Epidermal melanocyte (primary cell): ENCODE data around the gene USP28.
"Not testable (repeated sequence)": the region's sequence is repeated elsewhere in the genome, so short reads cannot be mapped to it uniquely, and the experiment has no call there.

Experiments
- DNase-seq: peaks from one replicate; pipeline ENCODE4 v3.0.0; 2011; ENCODE audit warnings: low spot score; ENCODE audit not compliant: insufficient read length

USP28 gene

DNA sequence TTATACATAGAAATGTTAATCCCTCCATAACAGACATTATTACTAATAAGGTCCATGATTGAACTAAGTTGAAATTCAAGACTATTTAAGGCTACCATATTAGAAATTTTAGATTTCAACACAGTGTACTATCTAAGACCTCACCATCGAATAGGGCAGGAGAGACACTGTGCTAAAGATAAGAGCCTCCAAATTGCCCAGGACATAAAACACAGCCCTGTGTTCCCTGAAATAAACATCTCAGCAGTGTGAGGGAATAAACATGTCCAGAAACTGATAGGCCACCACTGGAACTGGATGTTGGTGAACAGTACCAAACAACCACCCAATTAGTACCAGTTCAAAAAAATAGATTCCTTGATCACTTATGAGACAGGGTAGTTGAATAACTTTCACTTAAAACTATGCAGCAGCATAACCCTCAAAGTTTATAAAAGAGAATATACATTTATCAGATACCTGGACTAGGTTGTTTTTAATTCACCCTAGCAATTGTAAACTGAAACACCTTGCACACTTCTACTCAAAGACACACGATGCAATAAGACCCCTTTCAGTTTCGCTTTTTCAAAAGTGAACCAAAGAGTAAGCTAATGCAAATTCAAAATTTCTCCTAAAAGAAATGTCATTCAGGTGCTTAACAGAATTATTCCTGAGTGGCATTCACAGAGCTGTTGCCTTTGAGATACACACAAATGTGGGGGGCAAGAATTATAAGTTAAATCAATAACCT is 34.3 kb downstream of the USP28 start:
- no peak for DNase-seq

DNA sequence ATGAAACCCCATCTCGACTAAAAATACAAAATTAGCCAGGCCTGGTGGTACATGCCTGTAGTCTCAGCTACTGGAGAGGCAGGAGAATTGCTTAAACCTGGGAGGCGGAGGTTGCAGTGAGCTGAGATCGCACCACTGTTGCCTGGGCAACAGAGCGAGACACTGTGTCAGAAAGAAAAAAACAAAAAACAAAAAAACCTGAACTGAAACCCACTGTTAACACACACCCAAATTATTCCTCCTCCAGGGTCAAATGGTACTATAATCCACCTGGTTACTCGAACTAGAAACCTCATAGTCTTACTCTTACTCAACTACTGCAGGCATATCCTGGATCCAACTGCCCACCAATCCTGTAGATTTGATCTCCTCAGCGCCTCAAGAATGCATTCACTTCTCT is 35.5 kb downstream of the USP28 start:
- no peak for DNase-seq

DNA sequence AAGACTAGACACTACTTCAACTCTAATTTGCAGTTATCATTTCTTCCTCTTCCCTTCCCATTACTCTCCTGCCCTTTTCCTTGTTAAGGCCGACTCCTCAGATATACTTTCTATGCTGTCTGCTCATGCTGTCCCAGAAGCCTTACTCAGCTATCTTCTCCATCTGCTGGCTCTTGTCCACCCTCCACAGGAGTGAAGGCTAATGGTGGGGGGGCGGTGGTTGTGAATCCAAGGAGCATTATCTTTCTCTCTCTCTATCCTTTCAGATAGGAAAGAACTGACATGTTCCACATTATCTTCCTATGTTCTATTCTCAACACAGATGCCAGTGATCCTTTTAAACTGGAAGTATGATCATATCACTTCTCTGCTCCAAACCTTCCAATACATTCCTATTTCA is 37.4 kb downstream of the USP28 start:
- DNase-seq: no peak

DNA sequence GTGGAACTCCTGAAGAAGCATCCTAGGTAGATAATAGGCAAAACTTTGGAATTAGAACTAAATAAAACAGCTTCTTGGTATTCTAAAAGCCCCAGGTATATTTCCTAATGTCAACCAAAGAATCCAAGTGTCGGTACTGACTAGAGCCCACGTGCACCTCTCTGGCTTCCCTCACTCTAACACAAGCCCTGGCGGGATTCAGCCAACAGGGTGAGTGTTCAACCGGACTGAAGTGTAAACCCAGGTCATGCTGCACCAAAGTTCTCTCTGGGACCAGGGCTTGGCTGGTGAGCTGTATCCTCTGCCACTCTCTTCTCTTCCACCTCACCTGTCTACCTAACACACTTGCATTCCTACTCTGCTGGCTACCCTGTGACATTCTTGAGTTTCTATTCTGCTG is 40.1 kb downstream of the USP28 start:
- DNase-seq: no peak

DNA sequence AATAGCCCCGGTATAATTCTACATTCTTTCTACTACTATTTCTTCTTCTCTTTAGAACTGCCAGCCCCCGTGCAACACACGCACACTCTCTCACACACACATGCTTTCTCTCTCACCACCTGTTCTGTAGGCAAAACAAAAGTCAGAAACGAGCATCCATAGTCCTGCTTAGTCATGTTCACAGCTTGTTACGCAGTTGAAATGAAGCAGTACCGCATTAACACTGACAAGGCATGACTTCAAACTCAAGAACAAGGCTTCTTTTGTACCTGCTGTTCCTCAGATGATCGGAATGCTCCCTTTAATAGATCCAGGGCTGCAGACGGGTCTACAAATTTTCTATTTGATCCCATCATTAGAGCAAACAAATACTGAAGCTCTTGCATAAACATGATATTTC is 42.2 kb downstream of the USP28 start:
- DNase-seq: no peak

DNA sequence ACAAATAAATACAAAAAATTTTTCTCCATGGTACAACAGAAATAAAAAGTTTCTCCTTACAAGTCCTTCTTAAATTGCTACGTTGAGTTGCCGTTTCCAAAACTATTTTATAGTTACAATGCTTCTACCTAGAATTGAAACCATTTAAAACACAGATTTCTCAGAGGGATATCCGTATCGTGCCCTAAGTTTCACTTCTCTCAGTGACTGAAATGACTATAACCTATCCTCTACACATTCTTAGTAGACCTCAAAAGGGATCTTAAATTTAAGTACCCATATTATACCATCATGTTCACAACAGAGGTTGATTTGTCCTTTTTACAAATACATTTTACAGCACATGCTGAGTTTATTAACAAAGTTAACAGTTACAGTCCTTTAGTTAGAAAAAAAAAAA is 44.1 kb downstream of the USP28 start:
- DNase-seq: no peak

DNA sequence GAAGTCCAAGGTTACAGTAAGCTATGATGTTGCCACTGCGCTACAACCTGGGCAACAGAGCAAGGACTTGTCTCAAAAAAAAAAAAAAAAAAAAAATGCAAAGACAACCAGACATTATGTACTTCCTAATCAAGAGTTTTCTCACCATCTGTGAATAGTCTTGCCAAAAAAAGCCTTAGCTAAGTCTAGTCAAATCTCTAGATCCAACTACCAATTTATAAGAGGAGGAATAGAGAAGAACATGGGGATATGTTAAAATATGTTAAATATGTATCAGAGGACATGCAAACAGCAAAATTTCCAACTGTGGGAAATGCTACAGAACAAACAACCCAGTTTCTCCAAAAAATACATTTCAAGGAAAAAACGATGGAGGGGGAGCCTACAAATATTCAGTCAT is 45.6 kb downstream of the USP28 start:
- DNase-seq: no peak

DNA sequence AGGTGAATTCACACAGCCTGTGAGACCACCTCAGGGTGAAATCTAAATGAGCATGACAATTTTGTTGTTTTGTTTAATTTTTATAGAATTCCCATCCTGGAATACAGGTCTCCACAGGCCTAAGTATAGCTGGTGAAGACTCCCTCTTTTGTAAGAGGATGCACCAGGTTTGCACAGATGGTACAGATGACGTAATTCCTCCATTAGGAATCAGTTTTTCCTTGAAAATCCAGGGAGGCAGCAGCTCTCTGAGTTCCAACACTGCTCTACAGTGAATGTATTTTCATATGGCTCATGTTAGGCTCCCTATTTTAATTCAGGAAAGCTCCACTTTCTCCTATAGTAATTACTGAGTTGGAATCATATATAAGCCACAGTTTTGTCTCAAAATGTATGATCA is 47.2 kb downstream of the USP28 start:
- no peak for DNase-seq

DNA sequence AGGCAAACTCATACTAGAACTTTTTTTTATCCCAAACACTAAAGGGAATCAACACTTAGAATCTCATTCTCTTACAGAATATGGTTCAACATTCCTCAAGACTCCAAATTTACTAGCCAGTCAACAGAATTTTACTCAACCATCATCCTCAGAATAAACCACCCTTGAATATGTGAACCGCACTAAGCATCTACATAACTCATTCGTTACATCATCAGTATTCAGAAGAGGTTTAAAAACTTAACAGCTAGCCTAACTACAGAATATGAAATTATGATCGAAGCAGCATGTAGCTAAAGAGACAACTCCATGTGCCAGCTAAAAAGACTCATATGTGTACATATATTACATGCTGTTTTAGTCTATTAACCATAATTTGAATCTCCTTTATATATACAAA is 47.9 kb downstream of the USP28 start:
- no peak for DNase-seq

DNA sequence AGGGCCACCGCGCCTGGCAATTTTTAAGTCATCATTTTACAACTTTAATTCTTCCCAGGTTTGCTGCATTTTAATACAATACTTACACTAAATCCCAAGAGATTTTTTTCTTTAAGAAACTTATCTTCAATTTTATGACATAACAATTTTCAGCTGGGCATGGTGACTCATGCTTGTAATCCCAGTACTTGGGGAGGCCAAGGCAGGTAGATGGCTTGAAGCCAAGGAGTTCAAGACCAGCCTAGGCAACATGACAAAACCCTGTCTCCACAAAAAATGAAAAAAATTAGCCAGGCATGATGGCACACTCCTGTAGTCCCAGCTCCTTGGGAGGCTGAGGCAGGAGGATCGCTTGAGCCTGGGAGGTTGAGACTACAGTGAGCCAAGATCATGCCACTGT is 56.9 kb downstream of the USP28 start:
- DNase-seq: no peak

DNA sequence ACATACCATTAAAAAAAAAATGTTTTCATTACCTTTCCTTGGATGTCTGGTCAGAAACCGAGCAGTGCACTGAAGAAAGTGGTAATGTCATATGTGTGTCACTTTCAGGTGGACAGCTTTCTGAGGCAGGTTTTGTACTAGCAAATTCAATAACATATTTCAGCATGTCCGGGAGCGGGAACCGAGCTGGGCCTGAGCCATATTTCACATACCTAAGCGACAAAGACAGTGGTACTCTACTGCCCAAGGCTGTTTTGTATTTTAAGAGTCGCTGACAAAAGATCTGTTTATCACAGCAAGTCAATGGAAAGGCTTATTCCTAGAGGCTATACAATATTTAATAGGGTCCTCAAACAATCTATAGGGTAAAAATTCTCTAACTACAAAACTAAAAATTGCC is 57.7 kb downstream of the USP28 start:
- DNase-seq: no peak

DNA sequence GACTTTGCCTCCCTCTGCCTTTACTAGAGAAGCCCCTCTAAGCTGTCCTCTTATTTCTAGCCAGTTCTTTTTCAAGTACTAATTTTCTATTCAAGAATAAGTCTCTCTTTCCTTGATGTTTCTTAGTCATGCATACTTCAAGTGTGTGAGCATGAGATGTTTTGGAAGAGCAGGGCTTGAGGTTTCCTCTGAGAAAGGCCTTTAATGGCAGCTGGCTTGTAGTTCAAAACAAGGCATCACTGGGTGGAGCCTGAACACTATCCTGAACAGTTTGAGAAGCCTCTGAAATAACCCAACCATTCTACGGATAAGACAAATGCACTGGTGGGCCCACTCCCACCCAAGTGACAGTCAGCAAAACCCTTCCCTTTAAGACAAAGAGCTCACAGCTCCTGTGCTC is 58.2 kb downstream of the USP28 start:
- DNase-seq: no peak

DNA sequence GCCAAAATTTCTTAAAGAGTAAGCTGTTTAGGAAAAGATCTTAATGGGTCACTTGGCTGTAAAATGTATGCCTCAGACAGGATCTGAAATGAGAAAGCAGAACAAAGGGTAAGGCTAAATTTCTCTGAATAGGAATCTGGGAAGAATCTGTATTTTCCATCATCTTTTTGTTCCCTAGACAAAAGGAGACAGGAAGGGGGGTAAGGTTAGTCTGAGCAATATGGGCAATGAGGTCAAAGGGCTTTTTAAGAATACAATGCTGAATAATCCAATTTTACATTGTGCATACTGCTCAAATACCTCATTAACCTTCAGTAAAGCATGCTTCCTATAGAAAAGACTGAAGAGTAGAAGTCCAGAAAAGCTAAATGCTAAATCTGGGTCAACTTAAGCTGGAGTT is 61.2 kb downstream of the USP28 start:
- no peak for DNase-seq

DNA sequence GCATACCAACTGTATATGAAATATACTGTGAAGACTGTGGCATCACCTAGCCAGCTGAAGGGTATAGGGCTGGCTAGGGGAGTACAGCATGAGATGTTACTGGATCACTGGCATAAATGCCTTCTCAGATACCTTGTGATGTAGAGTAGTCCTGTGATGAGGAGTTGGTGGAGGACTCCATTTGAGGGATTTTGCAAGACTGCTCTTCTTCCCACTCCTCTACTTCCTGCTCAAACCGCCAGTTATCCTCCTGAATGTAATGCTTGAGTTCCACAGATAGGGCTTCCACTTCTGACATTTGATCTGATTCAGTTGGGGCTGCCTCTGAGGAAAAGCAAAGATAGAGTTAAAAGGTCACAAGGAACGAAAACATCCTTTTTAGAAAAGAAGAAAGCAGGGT is 66.4 kb downstream of the USP28 start:
- no peak for DNase-seq

DNA sequence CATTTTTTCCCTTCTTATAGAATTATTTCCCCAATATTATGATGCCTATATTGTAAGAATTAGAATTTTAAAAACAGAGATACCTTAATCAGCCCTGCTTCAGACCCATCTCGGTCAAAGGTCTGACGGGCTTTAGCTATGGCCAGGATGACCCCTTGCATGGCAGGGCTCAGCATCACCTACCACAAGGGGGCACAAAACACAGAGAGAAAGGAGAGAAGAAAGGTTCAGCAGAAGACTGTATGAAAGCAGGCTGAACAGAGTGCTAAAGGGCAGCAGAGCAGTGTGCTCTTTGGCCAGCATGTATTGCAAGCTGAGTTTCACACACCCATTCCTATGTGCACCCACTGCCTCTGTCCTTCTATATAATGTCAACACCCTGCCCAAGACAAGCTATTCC is 69.0 kb downstream of the USP28 start:
- no peak for DNase-seq

DNA sequence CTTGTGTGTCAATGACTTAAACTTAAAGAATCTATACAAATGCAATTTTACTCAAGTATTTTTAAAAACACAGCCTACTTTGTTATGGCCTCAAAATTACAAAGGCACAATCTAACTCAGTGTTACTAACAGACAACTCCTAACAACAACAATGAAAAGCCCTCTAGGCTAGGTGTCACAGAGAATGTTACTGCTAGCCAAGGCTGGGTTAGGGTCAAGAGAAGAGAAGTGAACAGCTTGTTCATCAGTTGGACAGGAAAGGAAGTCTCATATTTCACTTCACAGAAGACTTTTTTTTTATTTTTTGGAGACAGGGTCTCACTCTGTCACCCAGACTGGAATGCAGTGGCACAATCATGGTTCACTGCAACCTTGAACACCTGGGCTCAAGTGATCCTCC is 69.7 kb downstream of the USP28 start:
- DNase-seq: no peak

DNA sequence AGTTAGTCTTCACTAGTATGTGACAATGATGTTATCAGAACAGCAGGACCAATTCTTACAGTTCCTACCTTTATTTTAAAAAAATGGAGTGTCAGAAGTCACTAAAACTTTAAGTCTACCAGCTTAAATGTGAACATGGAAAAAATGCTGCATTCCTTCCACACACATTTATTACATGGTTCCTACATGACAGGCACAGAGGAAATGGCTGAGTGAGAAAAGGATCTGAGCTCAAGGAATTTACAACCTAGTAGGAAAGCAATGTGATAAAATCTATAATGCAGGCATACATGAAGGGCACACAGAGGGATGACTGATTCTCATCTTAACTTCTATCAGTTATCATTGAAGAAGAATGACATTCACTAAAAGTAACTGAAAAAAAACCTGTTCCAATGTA is 72.8 kb downstream of the USP28 start:
- DNase-seq: no peak

DNA sequence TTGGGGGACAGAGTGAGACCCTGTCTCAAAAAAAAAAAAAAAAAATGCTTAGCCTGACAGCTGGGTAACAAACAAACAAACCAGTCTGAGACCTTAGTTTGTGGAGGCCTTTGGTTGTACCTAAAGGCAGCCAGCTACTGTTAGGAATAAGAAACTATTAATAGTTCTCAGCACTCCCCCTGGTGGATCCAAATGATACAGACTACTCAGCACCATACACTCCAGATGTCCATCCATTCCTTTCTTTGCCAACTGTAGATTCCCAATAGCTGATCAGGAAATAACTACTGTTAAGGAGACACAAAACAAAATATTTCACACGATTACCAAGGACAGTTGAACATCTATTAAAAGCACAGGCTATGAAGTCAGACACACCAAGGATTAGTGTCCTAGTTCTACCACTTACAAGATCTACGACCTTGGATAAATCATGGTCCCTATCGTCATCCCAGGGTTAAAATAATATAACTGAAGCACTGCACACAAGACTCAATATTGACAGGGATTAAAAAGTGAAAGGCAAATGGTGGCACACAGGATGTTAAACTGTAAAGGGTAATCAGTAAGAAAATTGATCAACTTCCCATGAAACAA is 78.6 kb downstream of the USP28 start:
- peak; percentile 55 for DNase-seq

DNA sequence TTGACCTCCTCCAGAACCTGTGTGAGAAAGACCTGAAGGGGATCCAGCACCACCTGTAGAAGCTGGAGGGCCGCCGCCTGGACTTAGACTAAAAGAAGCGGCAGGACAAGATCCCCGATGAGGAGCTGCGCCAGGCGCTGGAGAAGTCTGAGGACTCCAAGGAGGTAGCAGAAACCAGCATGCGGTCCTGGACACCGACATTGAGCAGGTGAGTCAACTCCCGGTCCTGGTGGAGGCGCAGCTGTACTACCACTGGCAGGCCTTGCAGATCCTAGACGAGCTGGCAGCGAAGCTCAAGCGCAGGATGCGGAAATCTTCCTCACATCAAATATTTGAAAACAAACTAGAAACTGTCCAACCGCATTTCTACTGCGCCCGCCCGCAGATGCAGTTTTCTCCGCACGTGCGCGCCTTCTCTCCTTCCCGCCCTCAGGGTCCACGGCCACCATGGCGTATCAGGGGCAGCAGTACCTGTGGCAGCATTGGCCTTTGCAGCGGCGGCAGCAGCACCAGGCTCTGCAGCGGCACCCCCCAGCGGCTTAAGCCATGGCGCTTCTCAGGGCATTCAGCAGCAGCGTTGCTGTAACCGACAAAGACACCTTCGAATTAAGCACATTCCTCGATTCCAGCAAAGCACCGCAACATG is 85.6 kb downstream of the USP28 start:
- no peak for DNase-seq

DNA sequence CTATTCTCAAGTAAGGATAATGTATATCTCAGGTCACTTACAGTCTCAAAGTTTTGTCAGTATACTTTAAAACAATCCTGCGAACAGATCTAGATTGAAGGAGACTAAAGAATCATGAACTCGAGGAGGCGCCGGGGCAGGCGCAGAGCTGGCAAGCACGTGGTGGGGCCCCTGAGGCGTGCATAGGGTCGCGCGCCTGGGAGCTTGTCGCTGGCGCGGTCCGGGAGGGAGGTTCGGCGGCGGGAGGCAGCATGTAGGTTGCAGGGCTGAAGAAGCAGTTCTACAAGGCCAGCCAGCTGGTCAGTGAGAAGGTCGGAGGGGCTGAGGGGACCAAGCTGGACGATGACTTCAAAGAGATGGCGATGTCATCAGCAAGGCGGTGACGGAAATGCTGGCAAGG is 86.4 kb downstream of the USP28 start:
- not testable (repeated sequence) for DNase-seq

DNA sequence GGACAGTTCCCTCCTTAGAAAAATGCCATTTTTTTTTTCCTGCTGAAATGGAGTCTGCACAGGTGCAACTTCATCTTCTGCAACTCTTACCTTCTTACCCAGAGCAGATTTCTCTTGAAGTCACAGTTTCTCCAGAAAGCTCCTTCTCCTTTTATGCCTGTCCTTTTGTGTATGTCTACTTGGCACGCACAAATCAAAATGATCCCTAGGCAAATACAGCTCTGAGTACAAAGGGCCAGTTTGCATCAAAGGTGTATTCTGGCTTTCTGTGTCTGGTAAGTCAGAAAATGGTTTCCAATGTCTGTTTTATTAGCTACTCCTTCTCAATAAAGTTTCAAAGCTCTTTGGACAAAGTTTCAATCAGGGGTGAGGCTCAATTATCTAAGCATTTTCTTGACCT is 93.2 kb downstream of the USP28 start:
- DNase-seq: no peak

DNA sequence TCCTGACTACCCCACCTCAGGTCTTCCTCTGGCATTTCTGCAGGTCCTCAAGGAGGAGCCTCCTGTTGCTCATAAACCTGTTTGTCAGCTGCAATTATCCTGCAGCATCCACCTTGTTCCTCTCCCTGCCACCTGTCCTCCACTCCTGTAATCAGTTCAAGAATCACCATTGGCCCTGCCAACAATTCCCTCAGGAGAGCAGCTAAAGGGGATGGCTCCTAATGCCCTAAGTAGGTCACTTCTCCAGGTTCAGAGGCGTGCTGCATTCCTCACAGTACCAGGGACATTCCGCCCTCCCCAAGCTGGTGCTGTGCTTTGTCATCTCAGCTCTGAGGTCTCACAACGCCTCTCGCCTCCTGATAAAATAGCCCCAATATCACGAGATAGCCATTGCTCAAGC is 93.7 kb downstream of the USP28 start:
- no peak for DNase-seq

DNA sequence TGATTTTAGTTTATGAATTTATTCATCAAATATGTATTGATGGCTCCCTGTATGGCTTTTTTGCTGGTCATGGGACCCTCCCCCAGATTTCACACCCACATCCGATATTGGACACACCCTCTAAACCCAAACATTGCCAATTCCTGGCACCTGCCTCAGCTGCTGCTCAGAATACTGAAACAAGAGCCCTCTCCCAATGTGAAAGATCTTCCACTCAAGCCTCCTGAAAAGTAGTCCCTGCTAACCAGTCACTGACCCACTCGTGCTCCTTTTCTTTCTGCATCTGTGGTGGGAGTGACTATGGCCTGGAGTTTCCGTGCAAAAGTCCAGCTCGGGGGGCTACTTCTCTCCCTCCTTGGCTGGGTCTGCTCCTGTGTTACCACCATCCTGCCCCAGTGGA is 95.9 kb downstream of the USP28 start, which contains the start of gene CLDN25:
Gene CLDN25 (plus strand): TSS at position 301 of the 400 bp plus-strand sequence. CDS start 0 bp downstream, at position 301.
- no peak for DNase-seq
